WTC11 (cell line): Measurements from ENCODE around the gene TTC33. TPM values are rescaled to one million over a fixed set of nuclear protein-coding genes. Genes with fewer than 3 reads are reported as not detected.
"Not testable (repeated sequence)": the region's sequence is repeated elsewhere in the genome, so short reads cannot be mapped to it uniquely, and the experiment has no call there.

Source experiments
- ATAC-seq: fragments of 200-7000 bp; cut with Tn5 transposase; 2 replicates; pipeline ENCODE4 v1.10.0; 2021; ENCODE audit warnings: mild to moderate bottlenecking, moderate library complexity
- CTCF ChIA-PET: fragments of 300-600 bp; sonication (Branson Sonifier 250); formaldehyde crosslinking; loops from one replicate; lab custom pipeline; 2021; ENCODE audit warnings: antibody characterized with exemption; lab: Charles Lee
- POLR2A ChIA-PET: fragments of 350-600 bp; sonication (Branson Sonifier 250); formaldehyde crosslinking; loops from one replicate; lab custom pipeline; 2021; ENCODE audit warnings: antibody characterized with exemption; lab: Charles Lee
- DNase-seq: peaks from one replicate; pipeline ENCODE4 v3.0.0; 2021; ENCODE audit warnings: low spot score
- H3K27ac Mint-ChIP-seq: 2 replicates; pipeline ENCODE4 v1.8.0; 2021; ENCODE audit warnings: mixed read lengths
- H3K27me3 Mint-ChIP-seq: 2 replicates; pipeline ENCODE4 v1.8.0; 2021; ENCODE audit warnings: low read depth, mild to moderate bottlenecking, moderate library complexity, mixed read lengths
- H3K36me3 Mint-ChIP-seq: 2 replicates; pipeline ENCODE4 v1.8.0; 2021; ENCODE audit warnings: mixed read lengths
- H3K4me1 Mint-ChIP-seq: 2 replicates; pipeline ENCODE4 v1.8.0; 2022; ENCODE audit warnings: mixed read lengths
- H3K4me3 Mint-ChIP-seq: 2 replicates; pipeline ENCODE4 v1.8.0; 2021; ENCODE audit warnings: mild to moderate bottlenecking, moderate library complexity, mixed read lengths
- H3K9me3 Mint-ChIP-seq: 2 replicates; pipeline ENCODE4 v1.8.0; 2021; ENCODE audit warnings: mixed read lengths
- ATF2 ChIP-seq: sonication (generic); formaldehyde crosslinking; IDR thresholded peaks from 2 replicates; pipeline ENCODE4 v1.8.1; 2022; ENCODE audit warnings: low read depth, missing genetic modification reagents, borderline replicate concordance
- CBFB ChIP-seq: sonication (generic); formaldehyde crosslinking; IDR thresholded peaks from 2 replicates; pipeline ENCODE4 v1.8.1; 2022; ENCODE audit warnings: mild to moderate bottlenecking, low read depth, missing genetic modification reagents
- CDX4 ChIP-seq: fragments of 250-450 bp; sonication (Bioruptor Pico); IDR thresholded peaks from 2 replicates; pipeline ENCODE4 v1.9.0; 2021; ENCODE audit warnings: moderate library complexity, mild to moderate bottlenecking, inconsistent platforms, borderline replicate concordance
- ETV6 ChIP-seq: sonication (generic); formaldehyde crosslinking; IDR thresholded peaks from 2 replicates; pipeline ENCODE4 v1.8.1; 2022; ENCODE audit warnings: mild to moderate bottlenecking, missing genetic modification reagents
- MXD4 ChIP-seq: fragments of 250-450 bp; sonication (Bioruptor Pico); IDR thresholded peaks from 2 replicates; pipeline ENCODE4 v1.8.0; 2021; ENCODE audit warnings: mild to moderate bottlenecking, moderate library complexity, borderline replicate concordance
- NFATC4 ChIP-seq: fragments of 250-450 bp; sonication (Bioruptor Pico); IDR thresholded peaks from 2 replicates; pipeline ENCODE4 v1.9.0; 2021; ENCODE audit warnings: mild to moderate bottlenecking
- PRDM15 ChIP-seq: sonication (generic); formaldehyde crosslinking; IDR thresholded peaks from 2 replicates; pipeline ENCODE4 v1.8.0; 2022; ENCODE audit warnings: missing genetic modification reagents
- RORB ChIP-seq: fragments of 250-450 bp; sonication (Bioruptor Pico); IDR thresholded peaks from 2 replicates; pipeline ENCODE4 v1.9.0; 2021; ENCODE audit warnings: mild to moderate bottlenecking
- SOX15 ChIP-seq: fragments of 250-450 bp; sonication (Bioruptor Pico); IDR thresholded peaks from 2 replicates; pipeline ENCODE4 v1.9.0; 2021; ENCODE audit warnings: mild to moderate bottlenecking
- ZBTB21 ChIP-seq: sonication (generic); formaldehyde crosslinking; IDR thresholded peaks from 2 replicates; pipeline ENCODE4 v1.8.1; 2023; ENCODE audit warnings: mild to moderate bottlenecking, missing genetic modification reagents, borderline replicate concordance
- ZNF425 ChIP-seq: fragments of 250-450 bp; sonication (Bioruptor Pico); conservative IDR thresholded peaks from 2 replicates; pipeline ENCODE4 v1.9.0; 2021; ENCODE audit warnings: mild to moderate bottlenecking
- total RNA-seq: library from RNA; stranded (reverse); gene quantifications from 3 replicates; pipeline ENCODE4 v1.2.3, GENCODE V29; 2021
- TF ChIP-seq, protein P1 (sequence below): sonication (generic); formaldehyde crosslinking; IDR thresholded peaks from 2 replicates; pipeline ENCODE4 v1.8.1; 2023; ENCODE audit warnings: mild to moderate bottlenecking, moderate library complexity, missing genetic modification reagents
- TF ChIP-seq, protein P2 (sequence below): sonication (generic); formaldehyde crosslinking; IDR thresholded peaks from 2 replicates; pipeline ENCODE4 v1.8.1; 2022; ENCODE audit warnings: missing genetic modification reagents, borderline replicate concordance

Gene TTC33
- total RNA-seq, 1 experiment from 2014 or later = 9.2 TPM

DNA sequence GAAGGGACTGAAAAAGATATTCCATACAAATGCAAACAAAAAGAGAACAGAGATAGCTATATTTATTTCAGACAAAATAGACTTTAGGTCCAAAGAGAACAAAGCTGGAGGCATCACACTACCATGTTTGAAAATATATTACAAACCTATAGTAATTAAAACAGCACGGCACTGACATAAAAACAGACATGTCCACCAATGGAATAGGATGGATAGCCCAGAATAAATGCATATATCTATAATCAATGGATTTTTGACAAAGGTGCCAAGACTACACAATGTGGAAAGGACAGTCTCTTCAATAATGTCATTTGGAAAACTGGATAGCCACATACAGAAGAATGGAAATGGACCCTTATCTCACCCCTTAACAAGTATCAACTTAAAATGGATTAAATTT, 32.2 kb upstream of the TTC33 start (continued):
- TF ChIP-seq CDX4 (CRISPR knock-in tag) = no peak
- no peak for TF ChIP-seq CBFB (CRISPR knock-in tag)
- no peak for TF ChIP-seq ETV6 (CRISPR knock-in tag)
- TF ChIP-seq, protein P1, sequence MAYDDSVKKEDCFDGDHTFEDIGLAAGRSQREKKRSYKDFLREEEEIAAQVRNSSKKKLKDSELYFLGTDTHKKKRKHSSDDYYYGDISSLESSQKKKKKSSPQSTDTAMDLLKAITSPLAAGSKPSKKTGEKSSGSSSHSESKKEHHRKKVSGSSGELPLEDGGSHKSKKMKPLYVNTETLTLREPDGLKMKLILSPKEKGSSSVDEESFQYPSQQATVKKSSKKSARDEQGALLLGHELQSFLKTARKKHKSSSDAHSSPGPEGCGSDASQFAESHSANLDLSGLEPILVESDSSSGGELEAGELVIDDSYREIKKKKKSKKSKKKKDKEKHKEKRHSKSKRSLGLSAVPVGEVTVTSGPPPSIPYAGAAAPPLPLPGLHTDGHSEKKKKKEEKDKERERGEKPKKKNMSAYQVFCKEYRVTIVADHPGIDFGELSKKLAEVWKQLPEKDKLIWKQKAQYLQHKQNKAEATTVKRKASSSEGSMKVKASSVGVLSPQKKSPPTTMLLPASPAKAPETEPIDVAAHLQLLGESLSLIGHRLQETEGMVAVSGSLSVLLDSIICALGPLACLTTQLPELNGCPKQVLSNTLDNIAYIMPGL (CRISPR knock-in tag) = no peak
- no peak for TF ChIP-seq NFATC4 (CRISPR knock-in tag)
- no peak for TF ChIP-seq ATF2 (CRISPR knock-in tag)
- no peak for TF ChIP-seq PRDM15 (CRISPR knock-in tag)
- TF ChIP-seq MXD4 (CRISPR knock-in tag) = no peak
- TF ChIP-seq ZBTB21 (CRISPR knock-in tag) = no peak
- TF ChIP-seq SOX15 (CRISPR knock-in tag) = no peak

DNA sequence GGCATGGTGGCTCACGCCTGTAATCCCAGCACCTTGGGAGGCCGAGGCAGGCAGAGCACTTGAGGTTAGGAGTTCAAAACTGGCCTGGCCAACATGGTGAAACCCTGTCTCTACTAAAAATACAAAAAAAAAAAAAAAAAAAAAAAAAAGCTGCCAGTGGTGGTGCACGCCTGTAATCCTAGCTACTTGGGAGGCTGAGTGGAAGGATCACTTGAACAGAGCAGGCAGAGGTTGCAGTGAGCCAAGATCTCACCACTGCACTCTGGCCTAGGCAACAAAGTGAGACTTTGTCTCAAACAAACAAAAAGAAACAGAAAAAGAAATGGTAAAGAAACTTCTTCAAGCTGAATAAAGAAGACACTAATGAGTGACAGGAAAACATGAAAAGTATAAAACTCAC, 30.9 kb upstream of the TTC33 start:
- CTCF ChIA-PET = not testable (repeated sequence)
- H3K36me3 Mint-ChIP-seq = peaks cover 21% of the 10 kb centered on the region
- POLR2A ChIA-PET = interaction anchor here (0.7 kb wide), 1 partner anchor 990 kb away, joined by 6 read pairs; no protein-coding TSS in a partner anchor

DNA sequence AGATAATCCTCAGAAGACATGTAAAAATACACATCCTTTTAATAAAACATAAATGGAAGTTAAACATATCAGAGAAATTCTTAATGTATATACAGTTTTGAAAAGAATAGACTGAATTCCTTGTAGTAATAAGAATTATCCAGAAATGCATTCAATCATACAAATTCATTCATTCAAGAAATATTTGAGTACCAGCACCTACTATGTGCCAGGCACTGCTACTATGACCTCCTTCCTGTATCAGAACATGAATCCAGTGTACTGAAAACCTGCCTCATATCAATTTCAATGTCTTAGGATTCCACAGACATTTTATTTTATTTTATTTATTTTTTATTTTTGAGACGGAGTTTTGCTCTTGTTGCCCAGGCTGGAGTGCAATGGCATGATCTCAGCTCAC, 29.2 kb upstream of the TTC33 start:
- Mint-ChIP-seq H3K4me1 (peaks cover 7% of the 10 kb centered on the region; the same call in 1 of the 2 replicates), H3K27ac (no peak overlapping the region), H3K4me3 (no peak overlapping the region), H3K36me3 (peaks cover 21% of the 10 kb centered on the region), H3K9me3 (peaks cover 10% of the 10 kb centered on the region), H3K27me3 (no peaks in the 10 kb centered on the region)
- DNase-seq = no peak
- TF ChIP-seq, protein P2, sequence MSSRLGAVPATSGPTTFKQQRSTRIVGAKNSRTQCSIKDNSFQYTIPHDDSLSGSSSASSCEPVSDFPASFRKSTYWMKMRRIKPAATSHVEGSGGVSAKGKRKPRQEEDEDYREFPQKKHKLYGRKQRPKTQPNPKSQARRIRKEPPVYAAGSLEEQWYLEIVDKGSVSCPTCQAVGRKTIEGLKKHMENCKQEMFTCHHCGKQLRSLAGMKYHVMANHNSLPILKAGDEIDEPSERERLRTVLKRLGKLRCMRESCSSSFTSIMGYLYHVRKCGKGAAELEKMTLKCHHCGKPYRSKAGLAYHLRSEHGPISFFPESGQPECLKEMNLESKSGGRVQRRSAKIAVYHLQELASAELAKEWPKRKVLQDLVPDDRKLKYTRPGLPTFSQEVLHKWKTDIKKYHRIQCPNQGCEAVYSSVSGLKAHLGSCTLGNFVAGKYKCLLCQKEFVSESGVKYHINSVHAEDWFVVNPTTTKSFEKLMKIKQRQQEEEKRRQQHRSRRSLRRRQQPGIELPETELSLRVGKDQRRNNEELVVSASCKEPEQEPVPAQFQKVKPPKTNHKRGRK (CRISPR knock-in tag) = no peak
- TF ChIP-seq RORB (CRISPR knock-in tag) (no peak), ZNF425 (CRISPR knock-in tag) (no peak)
- ChIA-PET CTCF (no interaction called here), POLR2A (no interaction called here)
- ATAC-seq = no peak

More for the DNA sequence above, 30.9 kb upstream of the TTC33 start:
- H3K4me1 Mint-ChIP-seq = peaks cover 10% of the 10 kb centered on the region
- peaks cover 10% of the 10 kb centered on the region for H3K9me3 Mint-ChIP-seq
- not testable (repeated sequence) for H3K27me3 Mint-ChIP-seq, DNase-seq, H3K4me3 Mint-ChIP-seq, H3K27ac Mint-ChIP-seq, ATAC-seq
